Panc1 (cell line): ENCODE results near the gene SAMD4A.

Experiments used
- POLR2AphosphoS5 ChIP-seq: IDR thresholded peaks from 2 replicates; pipeline ENCODE4 v1.6.1; 2012; ENCODE audit warnings: mild to moderate bottlenecking, low read depth, low read length, moderate library complexity
- TF ChIP-seq, protein P1 (sequence below): fragments of 450-650 bp; IDR thresholded peaks from 2 replicates; pipeline ENCODE4 v1.5.1; 2017; ENCODE audit warnings: mild to moderate bottlenecking

DNA sequence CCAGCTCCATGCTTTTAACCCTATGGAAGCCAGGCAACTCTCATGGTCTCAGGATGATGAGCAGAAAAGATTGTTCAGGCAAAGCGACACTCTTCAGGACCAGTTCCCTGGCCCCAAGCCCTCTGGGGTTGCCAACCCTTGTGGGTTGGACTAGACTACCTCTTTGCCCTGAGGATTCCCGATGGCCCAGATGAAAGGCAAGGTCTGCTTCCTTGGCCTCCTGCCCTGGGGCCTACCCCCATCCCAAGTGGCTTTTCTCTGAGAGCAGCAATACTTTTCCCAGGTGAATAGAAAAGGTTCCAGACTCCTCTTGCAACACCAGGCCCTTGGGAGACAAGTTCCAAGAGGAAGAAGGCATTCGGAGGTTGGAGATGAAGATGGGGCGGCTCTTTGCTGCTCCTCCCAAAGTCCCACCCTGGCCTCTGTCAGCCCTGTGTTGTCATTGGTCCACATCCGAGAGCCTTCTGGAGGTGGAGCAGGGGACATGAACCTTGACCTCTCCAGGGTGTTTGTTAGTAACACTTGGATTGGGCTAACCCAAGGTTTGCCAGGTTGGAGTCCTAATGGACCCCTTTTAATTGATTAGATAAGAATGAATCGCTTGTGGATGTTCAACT is 204.6 kb downstream of the SAMD4A start:
- TF ChIP-seq, protein P1, sequence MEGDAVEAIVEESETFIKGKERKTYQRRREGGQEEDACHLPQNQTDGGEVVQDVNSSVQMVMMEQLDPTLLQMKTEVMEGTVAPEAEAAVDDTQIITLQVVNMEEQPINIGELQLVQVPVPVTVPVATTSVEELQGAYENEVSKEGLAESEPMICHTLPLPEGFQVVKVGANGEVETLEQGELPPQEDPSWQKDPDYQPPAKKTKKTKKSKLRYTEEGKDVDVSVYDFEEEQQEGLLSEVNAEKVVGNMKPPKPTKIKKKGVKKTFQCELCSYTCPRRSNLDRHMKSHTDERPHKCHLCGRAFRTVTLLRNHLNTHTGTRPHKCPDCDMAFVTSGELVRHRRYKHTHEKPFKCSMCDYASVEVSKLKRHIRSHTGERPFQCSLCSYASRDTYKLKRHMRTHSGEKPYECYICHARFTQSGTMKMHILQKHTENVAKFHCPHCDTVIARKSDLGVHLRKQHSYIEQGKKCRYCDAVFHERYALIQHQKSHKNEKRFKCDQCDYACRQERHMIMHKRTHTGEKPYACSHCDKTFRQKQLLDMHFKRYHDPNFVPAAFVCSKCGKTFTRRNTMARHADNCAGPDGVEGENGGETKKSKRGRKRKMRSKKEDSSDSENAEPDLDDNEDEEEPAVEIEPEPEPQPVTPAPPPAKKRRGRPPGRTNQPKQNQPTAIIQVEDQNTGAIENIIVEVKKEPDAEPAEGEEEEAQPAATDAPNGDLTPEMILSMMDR: no peak
- TF ChIP-seq POLR2AphosphoS5: no peak
